Ovary (tissue), 9 donors: ENCODE measurements around the gene PNPLA2. TPM values are rescaled to one million over a fixed set of nuclear protein-coding genes. Genes with fewer than 3 reads are reported as not detected.

Experiments used
- DNase-seq, 5 donors: peaks; one replicate each; pipeline ENCODE4 v3.0.0-alpha.2; 2019 to 2020
- H3K27ac ChIP-seq, 2 donors: fragments of 200-600 bp; one replicate each; pipeline versions ENCODE4 v1.5.1 to v1.8.0; 2019 to 2022
- H3K27me3 ChIP-seq: fragments of 200-600 bp; one replicate; pipeline ENCODE4 v1.8.0; 2022
- H3K36me3 ChIP-seq: fragments of 200-600 bp; sonication (generic); one replicate; pipeline ENCODE4 v1.5.1; 2019
- H3K4me1 ChIP-seq: one replicate; pipeline ENCODE4 v1.8.1; 2013; ENCODE audit warnings: mild to moderate bottlenecking, moderate library complexity; ENCODE audit not compliant: insufficient read depth
- H3K4me3 ChIP-seq: fragments of 200-600 bp; sonication (generic); one replicate; pipeline ENCODE4 v1.5.1; 2017
- H3K9me3 ChIP-seq, 2 donors: fragments of 200-600 bp in 1 of 2; sonication (generic) in 1 of 2; one replicate each; pipeline versions ENCODE4 v1.5.1 to v1.8.1; 2013 to 2019; ENCODE audit warnings: mild to moderate bottlenecking in 1 of 2, moderate library complexity in 1 of 2
- EP300 ChIP-seq: sonication (generic); formaldehyde crosslinking; IDR thresholded peaks from one replicate; pipeline ENCODE4 v1.6.1; 2017; ENCODE audit warnings: antibody characterized with exemption
- POLR2A ChIP-seq: fragments of 450-650 bp; IDR thresholded peaks from one replicate; pipeline ENCODE4 v1.6.1; 2017; ENCODE audit warnings: antibody characterized with exemption, mild to moderate bottlenecking, moderate library complexity
- WGBS, 3 donors: extraction: QIAGEN DNeasy Blood & Tissue Kit in 1 of 3; methylation state at CpG; one replicate each; pipeline versions ENCODE4 v1.1.5 to v1.1.7; 2013 to 2017; 5-methylcytosine and 5-hydroxymethylcytosine counted together
- intact Hi-C, 4 donors: fragments of 100-400 bp; cut with DNase I; formaldehyde crosslinking; loops; one replicate each; pipeline versions ENCODE4 v1.11.0 to v1.15.1; 2022 to 2023
- polyA plus RNA-seq, 2 donors: library from polyadenylated mRNA; stranded (reverse); fragments of 200-250 nt in 1 of 2; fragments of 350-450 nt in 1 of 2; fragmentation: Illumina TruSeq in 1 of 2; extraction: RNeasy Lipid Tissue Mini Kit (QIAGEN cat#74804) in 1 of 2; gene quantifications; one replicate each; pipeline ENCODE4 v1.2.3, GENCODE V29; 2013 to 2014
- total RNA-seq, 7 donors: library from RNA; depleted of rRNA in 2 of 7; stranded (reverse); fragments of >200 nt in 2 of 7; fragmentation: NEBNext Ultra II Directional in 3 of 7; extraction: Animal tissue kit (Norgen Biotek cat#: 25700) in 3 of 7; gene quantifications; one replicate each; pipeline versions ENCODE4 v1.1.0 to v1.2.4, GENCODE V29; 2016 to 2023
- TF ChIP-seq, protein P1 (sequence below), 3 donors: fragments of 450-650 bp in 2 of 3; fragments of 200-600 bp in 1 of 3; IDR thresholded peaks; one replicate each; pipeline versions ENCODE4 v1.5.1 to v1.8.0; 2016 to 2022; ENCODE audit warnings: antibody characterized with exemption in 3 of 3, mild to moderate bottlenecking in 1 of 3
- donor health status: DM: no; HTN: no; CAD: no; lungs with moderate emphysema.
- donor health status: DM: no; HTN: no; CAD: no.
- donor health status: Bipolar disorder and iron deficiency.
- donor health status: DM: yes; HTN: yes; CAD: no.
- donor health status: DM: no; HTN: no; CAD: no.
- donor health status: DM: yes; HTN: yes; CAD: no.

PNPLA2 gene
- total and polyA plus RNA-seq, 9 donors: 12.9 to 98.2 (median 83.0) TPM

- Histone ChIP-seq H3K4me1 (peaks cover 14% of the 10 kb centered on the region), H3K27me3 (no peaks in the 10 kb centered on the region), H3K27ac (no peak overlapping the region), H3K36me3 (peaks cover 2% of the 10 kb centered on the region), H3K4me3 (peak overlapping the region; percentile 86), H3K9me3 (no peaks in the 10 kb centered on the region)
- intact Hi-C loops: no loop called here
- DNase-seq: peak in 3 of 5 donors; percentile 54 to 61 (median 59)
- WGBS, 3 donors: 40 to 50% (median 43%) methylated on average over 11 of the region's 11 CpGs
- TF ChIP-seq POLR2A (no peak), EP300 (no peak)
- TF ChIP-seq, protein P1, sequence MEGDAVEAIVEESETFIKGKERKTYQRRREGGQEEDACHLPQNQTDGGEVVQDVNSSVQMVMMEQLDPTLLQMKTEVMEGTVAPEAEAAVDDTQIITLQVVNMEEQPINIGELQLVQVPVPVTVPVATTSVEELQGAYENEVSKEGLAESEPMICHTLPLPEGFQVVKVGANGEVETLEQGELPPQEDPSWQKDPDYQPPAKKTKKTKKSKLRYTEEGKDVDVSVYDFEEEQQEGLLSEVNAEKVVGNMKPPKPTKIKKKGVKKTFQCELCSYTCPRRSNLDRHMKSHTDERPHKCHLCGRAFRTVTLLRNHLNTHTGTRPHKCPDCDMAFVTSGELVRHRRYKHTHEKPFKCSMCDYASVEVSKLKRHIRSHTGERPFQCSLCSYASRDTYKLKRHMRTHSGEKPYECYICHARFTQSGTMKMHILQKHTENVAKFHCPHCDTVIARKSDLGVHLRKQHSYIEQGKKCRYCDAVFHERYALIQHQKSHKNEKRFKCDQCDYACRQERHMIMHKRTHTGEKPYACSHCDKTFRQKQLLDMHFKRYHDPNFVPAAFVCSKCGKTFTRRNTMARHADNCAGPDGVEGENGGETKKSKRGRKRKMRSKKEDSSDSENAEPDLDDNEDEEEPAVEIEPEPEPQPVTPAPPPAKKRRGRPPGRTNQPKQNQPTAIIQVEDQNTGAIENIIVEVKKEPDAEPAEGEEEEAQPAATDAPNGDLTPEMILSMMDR (IDR thresholded peaks at IDR 0.05): no peak
Observed at GRCh38 chr11:820655-821511, 2.2 kb downstream of the PNPLA2 start.

DNA sequence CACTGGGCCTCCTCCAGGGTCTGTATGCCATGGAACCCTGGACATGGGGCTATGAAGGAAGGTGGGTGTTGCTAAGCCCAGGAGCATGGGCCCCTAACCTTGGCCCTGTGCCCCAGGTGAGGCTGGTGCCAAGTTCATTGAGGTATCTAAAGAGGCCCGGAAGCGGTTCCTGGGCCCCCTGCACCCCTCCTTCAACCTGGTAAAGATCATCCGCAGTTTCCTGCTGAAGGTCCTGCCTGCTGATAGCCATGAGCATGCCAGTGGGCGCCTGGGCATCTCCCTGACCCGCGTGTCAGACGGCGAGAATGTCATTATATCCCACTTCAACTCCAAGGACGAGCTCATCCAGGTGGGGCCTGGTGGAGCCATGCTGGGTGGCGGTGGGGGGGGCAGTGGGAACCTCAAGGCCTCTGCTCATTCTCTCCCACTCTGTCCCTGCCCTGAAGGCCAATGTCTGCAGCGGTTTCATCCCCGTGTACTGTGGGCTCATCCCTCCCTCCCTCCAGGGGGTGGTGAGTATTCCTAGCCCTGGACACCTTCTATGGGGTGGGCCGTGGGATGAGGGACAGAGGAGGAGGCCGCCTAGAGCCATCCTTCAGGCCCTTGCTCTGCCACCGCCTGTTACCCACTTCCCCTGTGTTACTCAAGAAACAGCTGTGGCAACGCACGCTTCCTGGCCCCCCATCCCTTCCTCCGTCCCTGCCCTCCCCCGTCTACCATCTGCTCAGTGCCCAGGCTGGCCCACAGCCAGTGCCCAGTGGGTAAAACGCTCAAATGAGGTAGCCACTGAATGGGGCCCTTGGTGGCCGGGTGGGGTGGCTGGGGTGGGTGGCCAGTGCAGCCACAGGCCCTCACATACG lies 3.0 kb downstream of the PNPLA2 start:
- Histone ChIP-seq H3K9me3 (no peaks in the 10 kb centered on the region), H3K36me3 (peaks cover 2% of the 10 kb centered on the region), H3K27ac (no peak overlapping the region), H3K4me1 (peaks cover 14% of the 10 kb centered on the region), H3K27me3 (no peaks in the 10 kb centered on the region), H3K4me3 (no peak overlapping the region)
- TF ChIP-seq POLR2A (no peak), EP300 (no peak)
- TF ChIP-seq, protein P1 (IDR thresholded peaks at IDR 0.05): no peak
- 77 to 79% (median 78%) methylated on average over 20 to 22 of the region's 22 CpGs for WGBS, 3 donors
- DNase-seq: peak in 2 of 5 donors; percentile 50 to 62
- intact Hi-C loops: no loop called here

DNA sequence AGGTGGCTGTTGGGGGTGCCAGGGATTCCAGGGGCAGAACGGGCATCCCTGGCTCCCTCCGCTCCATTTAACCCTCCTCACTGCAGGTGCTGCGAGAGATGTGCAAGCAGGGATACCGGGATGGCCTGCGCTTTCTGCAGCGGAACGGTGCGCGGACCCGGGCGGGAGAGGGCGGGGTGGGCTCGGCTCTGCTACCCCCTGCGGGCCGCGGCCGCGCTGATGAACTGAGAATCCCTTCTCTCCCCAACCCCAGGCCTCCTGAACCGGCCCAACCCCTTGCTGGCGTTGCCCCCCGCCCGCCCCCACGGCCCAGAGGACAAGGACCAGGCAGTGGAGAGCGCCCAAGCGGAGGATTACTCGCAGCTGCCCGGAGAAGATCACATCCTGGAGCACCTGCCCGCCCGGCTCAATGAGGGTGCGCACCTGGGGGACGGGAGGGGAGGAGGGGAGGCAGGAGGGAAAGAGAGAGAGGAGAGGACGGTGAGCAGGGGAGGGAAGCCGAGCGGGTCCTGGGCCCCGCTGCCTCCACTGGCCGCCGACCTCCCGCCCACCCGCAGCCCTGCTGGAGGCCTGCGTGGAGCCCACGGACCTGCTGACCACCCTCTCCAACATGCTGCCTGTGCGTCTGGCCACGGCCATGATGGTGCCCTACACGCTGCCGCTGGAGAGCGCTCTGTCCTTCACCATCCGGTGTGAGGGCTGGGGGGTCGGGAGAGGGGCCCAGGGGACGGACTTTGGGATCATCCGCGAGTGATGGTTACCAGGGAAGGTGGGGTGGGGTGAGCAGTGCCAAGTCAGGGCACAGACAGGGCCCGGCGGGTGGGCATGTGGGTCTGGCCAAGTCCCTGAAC lies 5.0 kb downstream of the PNPLA2 start:
- peaks cover 2% of the 10 kb centered on the region for H3K36me3 ChIP-seq
- H3K4me3 ChIP-seq: no peak overlapping the region
- intact Hi-C loops: no loop called here
- 84 to 88% (median 85%) methylated on average over 53 of the region's 53 CpGs for WGBS, 3 donors
- H3K4me1 ChIP-seq: peaks cover 14% of the 10 kb centered on the region
- TF ChIP-seq, protein P1 (IDR thresholded peaks at IDR 0.05): no peak
- no peak for TF ChIP-seq EP300
- TF ChIP-seq POLR2A: no peak
- DNase-seq: no peak
- no peak overlapping the region for H3K27ac ChIP-seq
- no peaks in the 10 kb centered on the region for H3K27me3 ChIP-seq
- no peaks in the 10 kb centered on the region for H3K9me3 ChIP-seq
